Measurements from ENCODE around the gene PEAK1. TPM values are rescaled to one million over a fixed set of nuclear protein-coding genes. Genes with fewer than 3 reads are reported as not detected.

Gene PEAK1
- total and polyA plus RNA-seq, 9 of the 15 experiments (the other 6 are each of a cell fraction or from before 2014, with no cell fraction given) = 0.99 to 22.4 (median 10.8) TPM

DNA sequence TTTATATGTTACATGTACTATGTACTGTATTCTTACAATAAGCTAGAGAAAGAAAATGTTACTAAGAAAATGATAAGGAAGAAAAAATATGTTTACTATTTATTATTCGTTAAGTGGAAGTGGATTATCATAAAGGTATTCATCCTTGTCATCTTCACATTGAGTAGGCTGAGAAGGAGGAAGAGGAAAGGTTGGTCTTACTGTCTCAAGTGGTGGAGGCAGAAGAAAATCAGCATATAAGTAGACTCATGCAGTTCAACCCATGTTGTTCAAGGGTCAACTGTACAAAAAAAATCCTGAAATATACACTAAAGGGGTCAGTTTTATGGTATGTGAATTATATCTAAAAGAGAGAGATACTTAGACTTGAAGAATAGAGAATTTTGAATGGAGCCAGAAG lies 6.5 kb upstream of the PEAK1 start:
- intact Hi-C loops (cut with micrococcal nuclease) = no loop called here
- H4K20me1 ChIP-seq (replicated peaks; ENCODE audit: control insufficient read depth, insufficient read depth, low read length) = no peaks in the 10 kb centered on the region
- no peaks in the 10 kb centered on the region for H3K9me3 ChIP-seq (replicated peaks; ENCODE audit: control insufficient read depth, insufficient read depth, low read depth, low read length)
- H3K9me1 ChIP-seq (ENCODE audit: control insufficient read depth, insufficient read depth, low read length) = no peaks in the 10 kb centered on the region
- no TSS peak for BruUV-seq (replicated peaks)
- DNase-seq (ENCODE audit: extremely low read depth in 1 of 4, low spot score in 3 of 4) (no peak), FAIRE-seq (no peak), ATAC-seq (no peak)
- H3K36me3 ChIP-seq (ENCODE audit: control insufficient read depth, insufficient read depth, low read length) = peaks cover 2% of the 10 kb centered on the region; the same call in 1 of the 3 replicates
- peaks cover 84% of the 10 kb centered on the region for H3K79me2 ChIP-seq (ENCODE audit: control insufficient read depth, insufficient read depth, low read length)
- TF ChIP-seq POLR2A (conservative IDR thresholded peaks at IDR 0.05) (no peak), SP2 (IDR thresholded peaks at IDR 0.05; ENCODE audit: extremely low read depth, low read depth, low read length, poor library complexity, severe bottlenecking) (no peak)
- H3K4me1 ChIP-seq (replicated peaks in 1 of 2; ENCODE audit: control insufficient read depth in 2 of 2, insufficient read depth in 2 of 2, low read length in 2 of 2) = peaks cover 4 to 5% of the 10 kb centered on the region in 2 experiments; a peak in 2 of 5 replicates
- H3K4me3 ChIP-seq = no peak overlapping the region
- in situ Hi-C loops (cut with MboI) = no loop called here
- 50% methylated on average over 1 of the region's 1 CpG for WGBS (ENCODE audit: insufficient coverage, low coverage, missing lambda C conversion rate)
- H2AFZ ChIP-seq (ENCODE audit: low read depth, low read length) = no peak overlapping the region
- no peak overlapping the region for H3K4me2 ChIP-seq (ENCODE audit: insufficient read depth, low read length)
- ChIA-PET POLR2A (interaction anchor here (1.1 kb wide), 1 partner anchor 12 kb away, joined by 4 read pairs; no protein-coding TSS in a partner anchor), CTCF (ENCODE audit: low intra/inter-chr PET ratio) (no interaction called here)
- H3K9ac ChIP-seq (ENCODE audit: insufficient read depth in 1 of 2, low read depth in 2 of 2, low read length in 2 of 2) = no peak overlapping the region
- no peak overlapping the region for H3K27ac ChIP-seq (ENCODE audit: extremely low read depth, low read depth, low read length)
- H3K27me3 ChIP-seq (ENCODE audit: control insufficient read depth in 2 of 2, insufficient read depth in 2 of 2, low read length in 2 of 2) = no peaks in the 10 kb centered on the region

DNA sequence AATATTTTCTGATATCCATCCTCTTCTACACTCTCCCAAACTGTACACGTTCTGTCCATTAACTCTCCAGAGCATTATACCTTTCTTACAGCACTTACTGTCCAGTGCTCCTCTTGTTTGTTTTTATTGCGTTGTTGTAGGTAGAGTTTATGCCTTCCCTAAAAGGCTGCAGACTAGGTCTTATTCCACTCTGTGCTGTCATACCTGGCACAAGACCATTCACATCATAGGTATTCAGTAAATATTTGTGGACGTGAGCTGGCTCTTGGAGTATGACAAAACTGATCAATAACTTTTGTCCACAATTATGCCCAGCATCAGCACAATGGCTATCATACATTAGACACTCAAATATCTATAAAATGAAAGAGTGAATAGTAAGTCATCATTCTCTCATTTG lies 5.2 kb upstream of the PEAK1 start:
- Histone ChIP-seq H3K27me3 (ENCODE audit: control insufficient read depth in 2 of 2, insufficient read depth in 2 of 2, low read length in 2 of 2) (no peaks in the 10 kb centered on the region), H3K4me1 (replicated peaks in 1 of 2; ENCODE audit: control insufficient read depth in 2 of 2, insufficient read depth in 2 of 2, low read length in 2 of 2) (peaks cover 4 to 5% of the 10 kb centered on the region in 2 experiments; a peak in 2 of 5 replicates), H3K4me3 (no peak overlapping the region), H2AFZ (ENCODE audit: low read depth, low read length) (no peak overlapping the region), H3K9me3 (replicated peaks; ENCODE audit: control insufficient read depth, insufficient read depth, low read depth, low read length) (no peaks in the 10 kb centered on the region), H3K4me2 (ENCODE audit: insufficient read depth, low read length) (no peak overlapping the region), H4K20me1 (replicated peaks; ENCODE audit: control insufficient read depth, insufficient read depth, low read length) (no peaks in the 10 kb centered on the region), H3K27ac (ENCODE audit: extremely low read depth, low read depth, low read length) (no peak overlapping the region), H3K36me3 (ENCODE audit: control insufficient read depth, insufficient read depth, low read length) (peaks cover 2% of the 10 kb centered on the region; the same call in 1 of the 3 replicates), H3K79me2 (ENCODE audit: control insufficient read depth, insufficient read depth, low read length) (peaks cover 83% of the 10 kb centered on the region), H3K9me1 (ENCODE audit: control insufficient read depth, insufficient read depth, low read length) (no peaks in the 10 kb centered on the region), H3K9ac (ENCODE audit: insufficient read depth in 1 of 2, low read depth in 2 of 2, low read length in 2 of 2) (no peak overlapping the region)
- DNase-seq (ENCODE audit: extremely low read depth in 1 of 4, low spot score in 3 of 4) = no peak
- WGBS (ENCODE audit: insufficient coverage, low coverage, missing lambda C conversion rate) = 87% methylated on average over 3 of the region's 3 CpGs
- BruUV-seq (replicated peaks) = no TSS peak
- CTCF ChIA-PET (ENCODE audit: low intra/inter-chr PET ratio) = no interaction called here
- in situ Hi-C loops (cut with MboI) (no loop called here), intact Hi-C loops (cut with micrococcal nuclease) (no loop called here)
- no peak for FAIRE-seq
- POLR2A ChIA-PET = interaction anchor here (0.7 to 1.9 kb wide), 3 partner anchors 12 to 54 kb away, joined by 4 to 6 read pairs (median 5); no protein-coding TSS in a partner anchor
- ATAC-seq = no peak
- TF ChIP-seq, protein P1, sequence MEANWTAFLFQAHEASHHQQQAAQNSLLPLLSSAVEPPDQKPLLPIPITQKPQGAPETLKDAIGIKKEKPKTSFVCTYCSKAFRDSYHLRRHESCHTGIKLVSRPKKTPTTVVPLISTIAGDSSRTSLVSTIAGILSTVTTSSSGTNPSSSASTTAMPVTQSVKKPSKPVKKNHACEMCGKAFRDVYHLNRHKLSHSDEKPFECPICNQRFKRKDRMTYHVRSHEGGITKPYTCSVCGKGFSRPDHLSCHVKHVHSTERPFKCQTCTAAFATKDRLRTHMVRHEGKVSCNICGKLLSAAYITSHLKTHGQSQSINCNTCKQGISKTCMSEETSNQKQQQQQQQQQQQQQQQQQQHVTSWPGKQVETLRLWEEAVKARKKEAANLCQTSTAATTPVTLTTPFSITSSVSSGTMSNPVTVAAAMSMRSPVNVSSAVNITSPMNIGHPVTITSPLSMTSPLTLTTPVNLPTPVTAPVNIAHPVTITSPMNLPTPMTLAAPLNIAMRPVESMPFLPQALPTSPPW (CRISPR knock-in tag; IDR thresholded peaks at IDR 0.05) = no peak
- TF ChIP-seq, protein P2, sequence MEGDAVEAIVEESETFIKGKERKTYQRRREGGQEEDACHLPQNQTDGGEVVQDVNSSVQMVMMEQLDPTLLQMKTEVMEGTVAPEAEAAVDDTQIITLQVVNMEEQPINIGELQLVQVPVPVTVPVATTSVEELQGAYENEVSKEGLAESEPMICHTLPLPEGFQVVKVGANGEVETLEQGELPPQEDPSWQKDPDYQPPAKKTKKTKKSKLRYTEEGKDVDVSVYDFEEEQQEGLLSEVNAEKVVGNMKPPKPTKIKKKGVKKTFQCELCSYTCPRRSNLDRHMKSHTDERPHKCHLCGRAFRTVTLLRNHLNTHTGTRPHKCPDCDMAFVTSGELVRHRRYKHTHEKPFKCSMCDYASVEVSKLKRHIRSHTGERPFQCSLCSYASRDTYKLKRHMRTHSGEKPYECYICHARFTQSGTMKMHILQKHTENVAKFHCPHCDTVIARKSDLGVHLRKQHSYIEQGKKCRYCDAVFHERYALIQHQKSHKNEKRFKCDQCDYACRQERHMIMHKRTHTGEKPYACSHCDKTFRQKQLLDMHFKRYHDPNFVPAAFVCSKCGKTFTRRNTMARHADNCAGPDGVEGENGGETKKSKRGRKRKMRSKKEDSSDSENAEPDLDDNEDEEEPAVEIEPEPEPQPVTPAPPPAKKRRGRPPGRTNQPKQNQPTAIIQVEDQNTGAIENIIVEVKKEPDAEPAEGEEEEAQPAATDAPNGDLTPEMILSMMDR (IDR thresholded peaks at IDR 0.05 in 2 of 3, conservative IDR thresholded peaks at IDR 0.05 in 1 of 3; ENCODE audit: insufficient read depth in 2 of 3, low read depth in 1 of 3, low read length in 3 of 3) = no peak
- TF ChIP-seq GATA2 (CRISPR knock-in tag; IDR thresholded peaks at IDR 0.05) = no peak

Data from K562 (cell line).